ENCODE measurements around the gene TRAPPC8.

DNA sequence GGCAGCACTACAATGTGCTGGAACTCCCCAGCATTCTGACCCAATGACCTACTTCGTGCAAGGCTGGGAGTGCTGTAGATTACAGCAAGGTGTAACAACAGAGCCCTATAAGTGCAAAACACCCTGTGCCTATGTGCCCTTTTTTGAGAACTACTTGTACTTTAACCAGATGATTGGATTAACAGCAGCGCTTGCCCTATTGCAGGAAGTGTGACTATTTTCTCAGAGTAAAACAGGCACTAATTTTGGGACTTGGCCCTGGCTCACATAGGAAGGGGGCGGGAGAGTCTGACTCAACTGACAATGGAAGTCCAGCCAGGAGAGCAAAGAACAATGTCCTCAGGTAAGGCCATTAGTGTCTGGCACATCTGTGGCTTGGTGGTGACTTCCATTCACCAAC lies 40.1 kb upstream of the TRAPPC8 start:
- no peak for TF ChIP-seq POLR2A (IDR thresholded peaks at IDR 0.05)
- TF ChIP-seq, protein P1, sequence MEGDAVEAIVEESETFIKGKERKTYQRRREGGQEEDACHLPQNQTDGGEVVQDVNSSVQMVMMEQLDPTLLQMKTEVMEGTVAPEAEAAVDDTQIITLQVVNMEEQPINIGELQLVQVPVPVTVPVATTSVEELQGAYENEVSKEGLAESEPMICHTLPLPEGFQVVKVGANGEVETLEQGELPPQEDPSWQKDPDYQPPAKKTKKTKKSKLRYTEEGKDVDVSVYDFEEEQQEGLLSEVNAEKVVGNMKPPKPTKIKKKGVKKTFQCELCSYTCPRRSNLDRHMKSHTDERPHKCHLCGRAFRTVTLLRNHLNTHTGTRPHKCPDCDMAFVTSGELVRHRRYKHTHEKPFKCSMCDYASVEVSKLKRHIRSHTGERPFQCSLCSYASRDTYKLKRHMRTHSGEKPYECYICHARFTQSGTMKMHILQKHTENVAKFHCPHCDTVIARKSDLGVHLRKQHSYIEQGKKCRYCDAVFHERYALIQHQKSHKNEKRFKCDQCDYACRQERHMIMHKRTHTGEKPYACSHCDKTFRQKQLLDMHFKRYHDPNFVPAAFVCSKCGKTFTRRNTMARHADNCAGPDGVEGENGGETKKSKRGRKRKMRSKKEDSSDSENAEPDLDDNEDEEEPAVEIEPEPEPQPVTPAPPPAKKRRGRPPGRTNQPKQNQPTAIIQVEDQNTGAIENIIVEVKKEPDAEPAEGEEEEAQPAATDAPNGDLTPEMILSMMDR (IDR thresholded peaks at IDR 0.05) = no peak

All from esophagus squamous epithelium (tissue), 4 donors.